Measurements from ENCODE around the gene CMTM5. TPM values are rescaled to one million over a fixed set of nuclear protein-coding genes. Genes with fewer than 3 reads are reported as not detected.

Gene CMTM5
- total RNA-seq, 3 donors from 2014 or later: 0.58 to 3.5 (median 0.58) TPM

DNA sequence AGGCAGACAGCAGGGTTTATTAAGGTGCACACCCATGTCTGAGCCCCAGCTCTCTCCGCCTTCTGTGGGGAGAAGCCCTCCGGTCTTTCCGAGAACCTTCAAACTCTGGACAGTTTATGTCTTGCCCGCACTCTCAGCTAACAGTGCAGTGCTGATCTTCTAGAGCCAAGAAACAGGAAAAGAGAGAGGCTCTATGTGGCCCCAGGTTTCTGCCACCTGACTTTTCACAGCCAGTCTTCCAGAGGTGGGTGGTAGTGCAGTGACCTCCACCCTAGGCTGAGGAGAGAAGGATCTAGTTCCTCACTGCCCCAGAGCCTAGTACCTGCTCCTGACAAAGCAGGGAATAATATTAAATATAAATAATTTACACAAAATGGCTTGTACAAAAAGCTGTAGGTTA lies 20.2 kb upstream of the CMTM5 start:
- Histone ChIP-seq H3K4me1 (ENCODE audit: low read depth) (peaks cover 12% of the 10 kb centered on the region), H3K4me3 (no peak overlapping the region), H3K9me3 (no peaks in the 10 kb centered on the region), H3K36me3 (ENCODE audit: low read depth) (no peaks in the 10 kb centered on the region)
- TF ChIP-seq, protein P1, sequence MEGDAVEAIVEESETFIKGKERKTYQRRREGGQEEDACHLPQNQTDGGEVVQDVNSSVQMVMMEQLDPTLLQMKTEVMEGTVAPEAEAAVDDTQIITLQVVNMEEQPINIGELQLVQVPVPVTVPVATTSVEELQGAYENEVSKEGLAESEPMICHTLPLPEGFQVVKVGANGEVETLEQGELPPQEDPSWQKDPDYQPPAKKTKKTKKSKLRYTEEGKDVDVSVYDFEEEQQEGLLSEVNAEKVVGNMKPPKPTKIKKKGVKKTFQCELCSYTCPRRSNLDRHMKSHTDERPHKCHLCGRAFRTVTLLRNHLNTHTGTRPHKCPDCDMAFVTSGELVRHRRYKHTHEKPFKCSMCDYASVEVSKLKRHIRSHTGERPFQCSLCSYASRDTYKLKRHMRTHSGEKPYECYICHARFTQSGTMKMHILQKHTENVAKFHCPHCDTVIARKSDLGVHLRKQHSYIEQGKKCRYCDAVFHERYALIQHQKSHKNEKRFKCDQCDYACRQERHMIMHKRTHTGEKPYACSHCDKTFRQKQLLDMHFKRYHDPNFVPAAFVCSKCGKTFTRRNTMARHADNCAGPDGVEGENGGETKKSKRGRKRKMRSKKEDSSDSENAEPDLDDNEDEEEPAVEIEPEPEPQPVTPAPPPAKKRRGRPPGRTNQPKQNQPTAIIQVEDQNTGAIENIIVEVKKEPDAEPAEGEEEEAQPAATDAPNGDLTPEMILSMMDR (IDR thresholded peaks at IDR 0.05): no peak
- DNase-seq (no peak), ATAC-seq (no peak)
- intact Hi-C loops (cut with DNase I, micrococcal nuclease): no loop called here

GRCh38 chr14:23357261-23357660 lies 19.6 kb upstream of the CMTM5 start:
- Histone ChIP-seq H3K4me3 (no peak overlapping the region), H3K4me1 (ENCODE audit: low read depth) (peaks cover 6% of the 10 kb centered on the region), H3K9me3 (no peaks in the 10 kb centered on the region), H3K36me3 (ENCODE audit: low read depth) (no peaks in the 10 kb centered on the region)
- intact Hi-C loops (cut with DNase I, micrococcal nuclease): no loop called here
- ATAC-seq (no peak), DNase-seq (no peak)
- TF ChIP-seq, protein P1 (IDR thresholded peaks at IDR 0.05): no peak

GRCh38 chr14:23358042-23358441 lies 18.8 kb upstream of the CMTM5 start:
- Histone ChIP-seq H3K4me3 (no peak overlapping the region), H3K9me3 (no peaks in the 10 kb centered on the region), H3K36me3 (ENCODE audit: low read depth) (no peaks in the 10 kb centered on the region), H3K4me1 (ENCODE audit: low read depth) (no peaks in the 10 kb centered on the region)
- ATAC-seq: no peak
- TF ChIP-seq, protein P1 (IDR thresholded peaks at IDR 0.05): no peak
- no peak for DNase-seq
- intact Hi-C loops (cut with DNase I, micrococcal nuclease): no loop called here

DNA sequence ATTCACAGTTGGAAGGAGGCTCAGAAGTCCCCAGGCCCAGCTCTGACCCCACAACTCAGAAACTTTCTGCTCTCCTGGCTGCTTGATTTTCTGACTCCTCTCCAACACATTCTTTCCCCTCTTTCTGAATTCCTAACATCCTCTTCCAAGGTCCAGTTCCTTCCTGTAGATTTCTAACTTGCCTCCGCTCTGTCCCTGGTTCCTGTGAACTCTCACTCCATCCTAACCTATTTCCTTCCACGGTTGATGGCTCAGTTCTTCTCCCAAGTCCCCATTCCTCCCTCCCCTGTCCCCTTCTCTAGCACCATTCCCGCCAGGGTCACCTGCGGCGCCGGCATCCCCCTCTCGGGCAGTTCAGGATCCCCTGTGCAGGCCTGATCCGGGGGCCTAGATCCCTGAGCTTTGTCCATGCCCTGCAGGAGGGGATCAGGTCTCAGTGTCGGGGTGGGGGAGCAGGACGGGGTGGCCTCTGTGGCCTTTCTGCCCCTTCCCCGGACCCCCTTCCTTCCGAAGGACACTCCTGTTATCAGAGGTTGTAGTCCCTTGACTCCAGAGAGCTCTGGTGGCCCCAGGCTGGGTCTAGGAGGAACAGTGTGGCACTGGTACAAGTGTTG lies 18.2 kb upstream of the CMTM5 start:
- intact Hi-C loops (cut with DNase I, micrococcal nuclease): no loop called here
- no peak for ATAC-seq
- no peak overlapping the region for H3K4me3 ChIP-seq
- no peak for DNase-seq
- TF ChIP-seq, protein P1 (IDR thresholded peaks at IDR 0.05): no peak
- no peaks in the 10 kb centered on the region for H3K9me3 ChIP-seq
- H3K36me3 ChIP-seq (ENCODE audit: low read depth): no peaks in the 10 kb centered on the region
- no peaks in the 10 kb centered on the region for H3K4me1 ChIP-seq (ENCODE audit: low read depth)

DNA sequence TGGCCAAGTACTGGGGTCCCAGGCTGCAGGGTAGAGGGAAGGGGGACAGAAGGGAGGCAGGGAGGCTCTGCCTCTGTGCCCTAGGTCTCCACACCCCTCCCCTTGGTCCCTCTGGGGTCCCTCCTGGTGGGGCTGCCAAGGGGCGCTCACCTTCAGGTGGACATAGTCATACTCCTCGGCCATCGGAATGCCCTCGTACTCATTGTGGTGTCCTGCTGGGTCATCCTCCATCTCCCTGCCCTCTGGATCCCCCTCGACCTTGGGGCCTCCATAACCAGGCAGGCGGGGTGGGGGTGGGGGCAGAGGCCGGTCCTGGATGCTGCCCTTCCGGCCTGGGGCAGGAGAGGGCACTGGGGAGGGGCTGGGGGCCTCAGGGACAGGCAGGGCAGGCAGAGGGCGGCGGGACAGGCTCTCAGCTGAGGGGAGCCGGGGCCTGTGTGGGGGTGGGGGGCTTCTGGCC lies 17.6 kb upstream of the CMTM5 start:
- TF ChIP-seq, protein P1 (IDR thresholded peaks at IDR 0.05): no peak
- ATAC-seq (no peak), DNase-seq (no peak)
- H3K4me3 ChIP-seq: no peak overlapping the region
- no peaks in the 10 kb centered on the region for H3K4me1 ChIP-seq (ENCODE audit: low read depth)
- H3K9me3 ChIP-seq: no peaks in the 10 kb centered on the region
- intact Hi-C loops (cut with DNase I, micrococcal nuclease): no loop called here
- H3K36me3 ChIP-seq (ENCODE audit: low read depth): no peaks in the 10 kb centered on the region

Measured in mucosa of descending colon (tissue), 3 donors.